Liver (tissue), 9 donors: ENCODE data around the gene ANP32B. TPM values are rescaled to one million over a fixed set of nuclear protein-coding genes. Genes with fewer than 3 reads are reported as not detected.
"Not testable (repeated sequence)": the region's sequence is repeated elsewhere in the genome, so short reads cannot be mapped to it uniquely, and the experiment has no call there.

Experiments
- DNase-seq: peaks from one replicate; pipeline ENCODE4 v3.0.0-alpha.2; 2017; ENCODE audit warnings: low spot score
- H3K27ac ChIP-seq, 2 donors: one replicate each; pipeline ENCODE4 v1.7.0; 2013; ENCODE audit warnings: inconsistent platforms in 2 of 2, low read length in 2 of 2, control low read depth in 1 of 2, low read depth in 1 of 2, mild to moderate bottlenecking in 1 of 2
- H3K27me3 ChIP-seq, 4 donors: one replicate each; pipeline versions ENCODE4 v1.6.1 to v1.7.0; 2013; ENCODE audit warnings: low read length in 3 of 4, inconsistent platforms in 1 of 4, mild to moderate bottlenecking in 1 of 4, moderate library complexity in 1 of 4; ENCODE audit not compliant: control insufficient read depth in 4 of 4, insufficient read depth in 4 of 4
- H3K36me3 ChIP-seq, 4 donors: one replicate each; pipeline versions ENCODE4 v1.6.1 to v1.7.0; 2013; ENCODE audit warnings: low read length in 3 of 4, mild to moderate bottlenecking in 3 of 4, low read depth in 1 of 4, moderate library complexity in 1 of 4; ENCODE audit not compliant: control insufficient read depth in 4 of 4, insufficient read depth in 3 of 4
- H3K4me1 ChIP-seq, 4 donors: one replicate each; pipeline versions ENCODE4 v1.6.1 to v1.7.0; 2013; ENCODE audit warnings: low read length in 3 of 4, mild to moderate bottlenecking in 3 of 4, moderate library complexity in 1 of 4; ENCODE audit not compliant: control insufficient read depth in 4 of 4, insufficient read depth in 4 of 4
- H3K4me3 ChIP-seq, 3 donors: one replicate each; pipeline versions ENCODE4 v1.6.1 to v1.7.0; 2013; ENCODE audit warnings: low read length in 3 of 3, control low read depth in 1 of 3, low read depth in 1 of 3, mild to moderate bottlenecking in 1 of 3
- H3K9ac ChIP-seq, 2 donors: one replicate each; pipeline ENCODE4 v1.7.0; 2013; ENCODE audit warnings: low read length in 2 of 2, mild to moderate bottlenecking in 2 of 2, moderate library complexity in 2 of 2, control low read depth in 1 of 2, low read depth in 1 of 2
- H3K9me3 ChIP-seq, 4 donors: one replicate each; pipeline versions ENCODE4 v1.6.1 to v1.7.0; 2013; ENCODE audit warnings: low read length in 3 of 4; ENCODE audit not compliant: control insufficient read depth in 4 of 4
- FOXA2 ChIP-seq: IDR thresholded peaks from 2 replicates; pipeline ENCODE4 v1.6.1; 2016; ENCODE audit warnings: antibody characterized with exemption
- GABPA ChIP-seq, 2 donors: IDR thresholded peaks in 1 of 2; conservative IDR thresholded peaks in 1 of 2; 2 replicates each; pipeline ENCODE4 v1.6.1; 2016; ENCODE audit warnings: antibody characterized with exemption in 2 of 2, mild to moderate bottlenecking in 1 of 2, moderate library complexity in 1 of 2
- HNF4G ChIP-seq: IDR thresholded peaks from 2 replicates; pipeline ENCODE4 v1.6.1; 2016; ENCODE audit warnings: antibody characterized with exemption
- JUND ChIP-seq, 2 donors: IDR thresholded peaks; 2 replicates each; pipeline ENCODE4 v1.6.1; 2016; ENCODE audit warnings: antibody characterized with exemption in 2 of 2
- MAX ChIP-seq: IDR thresholded peaks from 2 replicates; pipeline ENCODE4 v1.6.1; 2016; ENCODE audit warnings: antibody characterized with exemption
- NR2F2 ChIP-seq: IDR thresholded peaks from 2 replicates; pipeline ENCODE4 v1.6.1; 2016; ENCODE audit warnings: antibody characterized with exemption
- RAD21 ChIP-seq, 2 donors: IDR thresholded peaks; 2 replicates each; pipeline ENCODE4 v1.6.1; 2016; ENCODE audit warnings: antibody characterized with exemption in 2 of 2, mild to moderate bottlenecking in 2 of 2
- RXRA ChIP-seq, 2 donors: IDR thresholded peaks; 2 replicates each; pipeline ENCODE4 v1.6.1; 2017 to 2018; ENCODE audit warnings: antibody characterized with exemption in 2 of 2, mild to moderate bottlenecking in 1 of 2
- SP1 ChIP-seq: IDR thresholded peaks from 2 replicates; pipeline ENCODE4 v1.6.1; 2018; ENCODE audit warnings: antibody characterized with exemption, mild to moderate bottlenecking
- TAF1 ChIP-seq: conservative IDR thresholded peaks from 2 replicates; pipeline ENCODE4 v1.6.1; 2016; ENCODE audit warnings: antibody characterized with exemption, mild to moderate bottlenecking
- YY1 ChIP-seq: IDR thresholded peaks from 2 replicates; pipeline ENCODE4 v1.6.1; 2016; ENCODE audit warnings: antibody characterized with exemption, mild to moderate bottlenecking
- WGBS: extraction: QIAGEN DNeasy Blood & Tissue Kit; methylation state at CpG from one replicate; pipeline ENCODE4 v1.1.7; 2013; 5-methylcytosine and 5-hydroxymethylcytosine counted together
- polyA plus RNA-seq, 2 donors: library from polyadenylated mRNA; stranded (reverse) in 1 of 2; unstranded in 1 of 2; fragments of 200-250 nt in 1 of 2; fragments of >200 nt in 1 of 2; fragmentation: Nextera tagmentation in 1 of 2; extraction: Ambion mirVana in 1 of 2; gene quantifications; one replicate each; pipeline versions ENCODE4 v1.2.1 to v1.2.3, GENCODE V29; 2013 to 2015
- total RNA-seq, 2 donors: library from RNA; depleted of rRNA; stranded (reverse); fragments of >200 nt; gene quantifications; one replicate each; pipeline ENCODE4 v1.2.3, GENCODE V29; 2014
- TF ChIP-seq, protein P1 (sequence below): IDR thresholded peaks from 2 replicates; pipeline ENCODE4 v1.6.1; 2016; ENCODE audit warnings: antibody characterized with exemption
- donor health status: healthy.
- donor health status: healthy.
- donor health status: healthy.
- donor health status: healthy.
- donor health status: healthy.

Gene ANP32B
- total and polyA plus RNA-seq, 4 donors: 4.0 to 39.4 (median 27.0) TPM

- H3K36me3 ChIP-seq: no peaks in the 10 kb centered on the region
- no peaks in the 10 kb centered on the region for H3K9me3 ChIP-seq
- no peaks in the 10 kb centered on the region for H3K27me3 ChIP-seq
- H3K27ac ChIP-seq: no peak overlapping the region
- no peak for DNase-seq
- 86% methylated on average over 4 of the region's 4 CpGs for WGBS
- TF ChIP-seq RXRA (IDR thresholded peaks at IDR 0.05): no peak
- no peak for TF ChIP-seq HNF4G
- no peak for TF ChIP-seq TAF1
- no peak for TF ChIP-seq NR2F2
- TF ChIP-seq, protein P1, sequence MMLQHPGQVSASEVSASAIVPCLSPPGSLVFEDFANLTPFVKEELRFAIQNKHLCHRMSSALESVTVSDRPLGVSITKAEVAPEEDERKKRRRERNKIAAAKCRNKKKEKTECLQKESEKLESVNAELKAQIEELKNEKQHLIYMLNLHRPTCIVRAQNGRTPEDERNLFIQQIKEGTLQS: no peak
- no peak overlapping the region for H3K4me3 ChIP-seq
- no peaks in the 10 kb centered on the region for H3K4me1 ChIP-seq
- no peak overlapping the region for H3K9ac ChIP-seq
Measured at GRCh38 chr9:97972753-97973152, 10.4 kb upstream of the ANP32B start.

- Histone ChIP-seq H3K9me3 (no peaks in the 10 kb centered on the region), H3K4me1 (no peaks in the 10 kb centered on the region), H3K36me3 (no peaks in the 10 kb centered on the region), H3K9ac (no peak overlapping the region), H3K27ac (no peak overlapping the region), H3K27me3 (no peaks in the 10 kb centered on the region), H3K4me3 (no peak overlapping the region)
- no peak for DNase-seq
- WGBS: 77% methylated on average over 1 of the region's 1 CpG
- TF ChIP-seq FOXA2 (no peak), RAD21 (IDR thresholded peaks at IDR 0.05) (no peak), SP1 (no peak), MAX (no peak), JUND (IDR thresholded peaks at IDR 0.05) (no peak), YY1 (no peak), GABPA (IDR thresholded peaks at IDR 0.05 in 1 of 2, conservative IDR thresholded peaks at IDR 0.05 in 1 of 2) (no peak), TAF1 (no peak)
- TF ChIP-seq, protein P1: no peak
Measured at GRCh38 chr9:97975376-97975775, 7.8 kb upstream of the ANP32B start.

DNA sequence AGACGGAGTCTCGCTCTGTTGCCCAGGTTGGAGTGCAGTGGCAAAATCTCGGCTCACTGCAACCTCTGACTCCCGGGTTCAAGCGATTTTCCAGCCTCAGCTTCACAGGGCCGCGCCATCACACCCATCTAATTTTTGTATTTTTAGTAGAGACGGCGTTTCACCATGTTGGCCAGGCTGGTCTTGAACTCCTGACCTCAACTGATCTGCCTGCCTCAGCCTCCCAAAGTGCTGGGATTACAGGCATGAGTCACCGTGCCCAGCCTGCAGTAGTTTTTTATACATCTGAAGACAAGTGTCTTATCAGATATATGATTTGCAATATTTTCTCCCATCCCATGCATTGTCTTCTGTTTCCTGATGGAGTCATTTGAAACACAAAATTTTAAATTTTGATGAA lies 6.5 kb upstream of the ANP32B start:
- H3K4me1 ChIP-seq, DNase-seq, H3K9ac ChIP-seq, H3K4me3 ChIP-seq, H3K27ac ChIP-seq, H3K36me3 ChIP-seq, H3K9me3 ChIP-seq, H3K27me3 ChIP-seq: not testable (repeated sequence)
- 95% methylated on average over 10 of the region's 10 CpGs for WGBS

DNA sequence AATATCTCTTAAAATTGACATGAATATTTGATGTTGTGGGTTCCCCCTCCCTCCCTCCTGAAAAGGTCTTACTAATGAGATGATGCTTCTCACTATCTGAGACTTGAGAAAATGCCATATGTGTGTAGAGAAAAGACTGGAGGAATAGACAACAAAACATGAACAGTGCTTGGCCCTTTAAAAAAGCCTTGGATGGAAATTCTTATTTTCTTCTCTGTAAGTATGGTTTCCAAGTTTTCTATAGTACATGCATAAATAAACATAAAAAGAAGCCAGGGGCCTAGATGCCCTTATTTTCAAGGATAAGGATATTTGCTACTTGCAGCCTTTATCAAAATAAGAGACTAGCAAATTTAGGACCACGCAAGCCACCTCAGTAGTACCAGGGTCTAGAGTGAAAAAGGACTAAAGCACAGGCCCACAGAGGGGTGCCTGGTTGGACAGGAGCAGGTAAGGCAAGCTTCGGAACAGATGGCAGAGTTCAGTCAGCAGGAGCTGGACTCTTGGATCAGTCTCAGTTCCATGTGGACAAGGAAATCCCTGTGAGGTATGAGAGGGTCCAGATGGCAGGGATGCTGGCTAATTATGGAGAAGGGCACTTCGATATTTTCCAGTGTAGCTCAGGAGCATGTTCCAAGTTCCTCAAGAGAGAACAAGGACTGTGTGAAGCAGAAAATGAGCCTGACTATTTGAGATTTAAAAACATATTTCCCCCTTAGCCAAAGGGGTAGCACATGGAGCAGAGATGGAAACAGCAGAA lies 4.6 kb upstream of the ANP32B start:
- DNase-seq: no peak
- H3K36me3 ChIP-seq: no peaks in the 10 kb centered on the region
- TF ChIP-seq NR2F2: no peak
- no peak for TF ChIP-seq SP1
- TF ChIP-seq YY1: no peak
- H3K27ac ChIP-seq: no peak overlapping the region
- H3K4me1 ChIP-seq: peaks cover 0 to 5% (median under 1%) of the 10 kb centered on the region in 4 donors
- 95% methylated on average over 3 of the region's 3 CpGs for WGBS
- no peaks in the 10 kb centered on the region for H3K9me3 ChIP-seq
- H3K27me3 ChIP-seq: no peaks in the 10 kb centered on the region
- no peak overlapping the region for H3K9ac ChIP-seq
- no peak overlapping the region for H3K4me3 ChIP-seq
